AML-193 (cell line): ENCODE data around the gene UBP1.
"Not testable (repeated sequence)": the region's sequence is repeated elsewhere in the genome, so short reads cannot be mapped to it uniquely, and the experiment has no call there.

Experiments used
- DNase-seq, 2 experiments: peaks; one replicate each; lab custom pipeline; 2025; lab: John Stamatoyannopoulos, UW

UBP1 gene

GRCh38 chr3:33440328-33441224, at the start of gene UBP1:
Gene UBP1 (minus strand): TSS chr3:33440405. CDS start chr3:33439848, 557 bp downstream.
- DNase-seq = peak; percentile 100

GRCh38 chr3:33488683-33489082, 48.5 kb upstream of the UBP1 start:
- no peak for DNase-seq

- no peak for DNase-seq
Measured at GRCh38 chr3:33488246-33488645, 48.0 kb upstream of the UBP1 start.

- DNase-seq = no peak
Measured at GRCh38 chr3:33482111-33482521, 41.9 kb upstream of the UBP1 start.

GRCh38 chr3:33474896-33475295, 34.7 kb upstream of the UBP1 start:
- no peak for DNase-seq

- DNase-seq = no peak
Measured at GRCh38 chr3:33473813-33474212, 33.6 kb upstream of the UBP1 start.

GRCh38 chr3:33467786-33468185, 27.6 kb upstream of the UBP1 start:
- no peak for DNase-seq

GRCh38 chr3:33461097-33461496, 20.9 kb upstream of the UBP1 start:
- DNase-seq = no peak

GRCh38 chr3:33459577-33459976, 19.4 kb upstream of the UBP1 start:
- not testable (repeated sequence) for DNase-seq

GRCh38 chr3:33458446-33458845, 18.2 kb upstream of the UBP1 start:
- no peak for DNase-seq

- DNase-seq = no peak
Measured at GRCh38 chr3:33456756-33457155, 16.6 kb upstream of the UBP1 start.

GRCh38 chr3:33453331-33453761, 13.1 kb upstream of the UBP1 start:
- no peak for DNase-seq

GRCh38 chr3:33451994-33452393, 11.8 kb upstream of the UBP1 start:
- DNase-seq = not testable (repeated sequence)

GRCh38 chr3:33447958-33448357, 7.8 kb upstream of the UBP1 start:
- no peak for DNase-seq

GRCh38 chr3:33447256-33447625, 7.0 kb upstream of the UBP1 start:
- DNase-seq = not testable (repeated sequence)

- DNase-seq = no peak
Measured at GRCh38 chr3:33442190-33442589, 2.0 kb upstream of the UBP1 start.

- DNase-seq = peak in 1 of 2 experiments; percentile 50
Measured at GRCh38 chr3:33441225-33441976, 1.2 kb upstream of the UBP1 start.

GRCh38 chr3:33439546-33440327, 468 bp downstream of the UBP1 start:
- peak; percentile 52 to 58 for DNase-seq

GRCh38 chr3:33438881-33439545, 1.2 kb downstream of the UBP1 start:
- DNase-seq = no peak

- DNase-seq = peak in 1 of 2 experiments; percentile 19
Measured at GRCh38 chr3:33438284-33438668, 1.9 kb downstream of the UBP1 start.

- DNase-seq = peak in 1 of 2 experiments; percentile 23
Measured at GRCh38 chr3:33437556-33438283, 2.5 kb downstream of the UBP1 start.
